ENCODE results near the gene NTN1.

- no peak for TF ChIP-seq CTCF (IDR thresholded peaks at IDR 0.05)
- no peak for TF ChIP-seq POLR2A (IDR thresholded peaks at IDR 0.05)
These were observed 228.1 kb downstream of the NTN1 start for GRCh38 chr17:9249245-9249953.
